GM12864 (cell line): Measurements from ENCODE around the gene CXCR5.

ENCODE experiments used
- DNase-seq: peaks from one replicate; pipeline ENCODE4 v3.0.0-alpha.2; 2011; ENCODE audit warnings: low read depth
- H3K4me3 ChIP-seq: 2 replicates; pipeline ENCODE4 v1.5.1; 2011; ENCODE audit warnings: mild to moderate bottlenecking, low read depth, low read length, control low read depth
- CTCF ChIP-seq: IDR thresholded peaks from 2 replicates; pipeline ENCODE4 v1.5.1; 2011; ENCODE audit warnings: low read depth, mild to moderate bottlenecking, moderate library complexity, low read length, control low read depth, inconsistent platforms; ENCODE audit errors: missing control alignments

CXCR5 gene

GRCh38 chr11:118893662-118894061 is 10.0 kb downstream of the CXCR5 start:
- no peak for TF ChIP-seq CTCF
- no peak overlapping the region for H3K4me3 ChIP-seq
- no peak for DNase-seq

- DNase-seq = no peak
- no peak for TF ChIP-seq CTCF
- no peak overlapping the region for H3K4me3 ChIP-seq
Measured at GRCh38 chr11:118894192-118894591, 10.5 kb downstream of the CXCR5 start.

- no peak overlapping the region for H3K4me3 ChIP-seq
- TF ChIP-seq CTCF = no peak
- no peak for DNase-seq
Measured at GRCh38 chr11:118895093-118896039, 11.7 kb downstream of the CXCR5 start.

GRCh38 chr11:118896472-118896913 is 12.8 kb downstream of the CXCR5 start:
- no peak for DNase-seq
- no peak overlapping the region for H3K4me3 ChIP-seq
- TF ChIP-seq CTCF = no peak

- H3K4me3 ChIP-seq = no peak overlapping the region
- no peak for TF ChIP-seq CTCF
- DNase-seq = no peak
Measured at GRCh38 chr11:118896921-118897591, 13.4 kb downstream of the CXCR5 start.

- TF ChIP-seq CTCF = no peak
- no peak overlapping the region for H3K4me3 ChIP-seq
- DNase-seq = no peak
Measured at GRCh38 chr11:118897721-118898310, 14.1 kb downstream of the CXCR5 start.
